ENCODE results near the gene GDI2.
"Not testable (repeated sequence)": the region's sequence is repeated elsewhere in the genome, so short reads cannot be mapped to it uniquely, and the experiment has no call there.

Gene GDI2

GRCh38 chr10:5813341-5814109 lies at the start of gene GDI2:
Gene GDI2 (minus strand): TSS chr10:5813434. CDS start chr10:5813258, 176 bp downstream.
- peak; percentile 96 to 97 for DNase-seq (ENCODE audit: low read depth in 2 of 2)

GRCh38 chr10:5862360-5862961 lies 49.2 kb upstream of the GDI2 start:
- DNase-seq (ENCODE audit: low read depth in 2 of 2) = no peak

- DNase-seq (ENCODE audit: low read depth in 2 of 2) = no peak
Measured at GRCh38 chr10:5860066-5860465, 46.8 kb upstream of the GDI2 start.

- DNase-seq (ENCODE audit: low read depth in 2 of 2) = no peak
Measured at GRCh38 chr10:5858811-5859210, 45.6 kb upstream of the GDI2 start.

GRCh38 chr10:5856701-5857004 lies 43.4 kb upstream of the GDI2 start:
- no peak for DNase-seq (ENCODE audit: low read depth in 2 of 2)

GRCh38 chr10:5855979-5856700 lies 42.9 kb upstream of the GDI2 start:
- no peak for DNase-seq (ENCODE audit: low read depth in 2 of 2)

- DNase-seq (ENCODE audit: low read depth in 2 of 2) = no peak
Measured at GRCh38 chr10:5854131-5854475, 40.9 kb upstream of the GDI2 start.

GRCh38 chr10:5846667-5847066 lies 33.4 kb upstream of the GDI2 start:
- not testable (repeated sequence) for DNase-seq (ENCODE audit: low read depth in 2 of 2)

GRCh38 chr10:5844345-5845055 lies 31.3 kb upstream of the GDI2 start:
- DNase-seq (ENCODE audit: low read depth in 2 of 2) = no peak

- no peak for DNase-seq (ENCODE audit: low read depth in 2 of 2)
Measured at GRCh38 chr10:5843686-5844344, 30.6 kb upstream of the GDI2 start.

GRCh38 chr10:5841965-5842364 lies 28.7 kb upstream of the GDI2 start:
- no peak for DNase-seq (ENCODE audit: low read depth in 2 of 2)

- no peak for DNase-seq (ENCODE audit: low read depth in 2 of 2)
Measured at GRCh38 chr10:5840314-5841307, 27.4 kb upstream of the GDI2 start.

- DNase-seq (ENCODE audit: low read depth in 2 of 2) = not testable (repeated sequence)
Measured at GRCh38 chr10:5836181-5836580, 22.9 kb upstream of the GDI2 start.

- no peak for DNase-seq (ENCODE audit: low read depth in 2 of 2)
Measured at GRCh38 chr10:5835446-5836095, 22.3 kb upstream of the GDI2 start.

GRCh38 chr10:5833814-5834213 lies 20.6 kb upstream of the GDI2 start:
- no peak for DNase-seq (ENCODE audit: low read depth in 2 of 2)

- no peak for DNase-seq (ENCODE audit: low read depth in 2 of 2)
Measured at GRCh38 chr10:5832946-5833345, 19.7 kb upstream of the GDI2 start.

GRCh38 chr10:5831446-5831782 lies 18.2 kb upstream of the GDI2 start:
- no peak for DNase-seq (ENCODE audit: low read depth in 2 of 2)

GRCh38 chr10:5830629-5831445 lies 17.6 kb upstream of the GDI2 start:
- no peak for DNase-seq (ENCODE audit: low read depth in 2 of 2)

- no peak for DNase-seq (ENCODE audit: low read depth in 2 of 2)
Measured at GRCh38 chr10:5829267-5829666, 16.0 kb upstream of the GDI2 start.
